Retinal pigment epithelial cell (primary cell): Measurements from ENCODE around the gene CLIP1.

Experiments used
- DNase-seq: peaks from one replicate; pipeline ENCODE4 v3.0.0-alpha.2; 2010; ENCODE audit warnings: low read depth
- H3K4me3 ChIP-seq: 2 replicates; pipeline ENCODE4 v1.5.1; 2011; ENCODE audit warnings: mild to moderate bottlenecking, low read length, control low read depth, moderate library complexity
- CTCF ChIP-seq: conservative IDR thresholded peaks from 2 replicates; pipeline ENCODE4 v1.5.1; 2011; ENCODE audit warnings: low read depth, low read length, control low read depth, inconsistent platforms

Gene CLIP1

GRCh38 chr12:122333142-122334087, 89.1 kb downstream of the CLIP1 start:
- no peak overlapping the region for H3K4me3 ChIP-seq
- TF ChIP-seq CTCF, result no peak
- no peak for DNase-seq

GRCh38 chr12:122327494-122328385, 94.7 kb downstream of the CLIP1 start:
- TF ChIP-seq CTCF, result no peak
- no peak for DNase-seq
- H3K4me3 ChIP-seq, result no peak overlapping the region

GRCh38 chr12:122327014-122327413, 95.5 kb downstream of the CLIP1 start:
- no peak for TF ChIP-seq CTCF
- H3K4me3 ChIP-seq, result no peak overlapping the region
- no peak for DNase-seq

- no peak for DNase-seq
- H3K4me3 ChIP-seq, result no peak overlapping the region
- no peak for TF ChIP-seq CTCF
Observed at GRCh38 chr12:122326586-122326985, 95.9 kb downstream of the CLIP1 start.

- TF ChIP-seq CTCF, result no peak
- H3K4me3 ChIP-seq, result no peak overlapping the region
- no peak for DNase-seq
Observed at GRCh38 chr12:122323311-122324019, 99.0 kb downstream of the CLIP1 start.

GRCh38 chr12:122322501-122322900, 100.0 kb downstream of the CLIP1 start:
- no peak for TF ChIP-seq CTCF
- DNase-seq, result no peak

More at GRCh38 chr12:122322501-122322900, 100.0 kb downstream of the CLIP1 start:
- no peak overlapping the region for H3K4me3 ChIP-seq
